Measurements from ENCODE around the gene TOM1L1. TPM values are rescaled to one million over a fixed set of nuclear protein-coding genes. Genes with fewer than 3 reads are reported as not detected.

TOM1L1 gene
- total and polyA plus RNA-seq, 2 donors (not counting 1 experiment from before 2014, with no cell fraction given): 34.5 to 34.7 TPM

DNA sequence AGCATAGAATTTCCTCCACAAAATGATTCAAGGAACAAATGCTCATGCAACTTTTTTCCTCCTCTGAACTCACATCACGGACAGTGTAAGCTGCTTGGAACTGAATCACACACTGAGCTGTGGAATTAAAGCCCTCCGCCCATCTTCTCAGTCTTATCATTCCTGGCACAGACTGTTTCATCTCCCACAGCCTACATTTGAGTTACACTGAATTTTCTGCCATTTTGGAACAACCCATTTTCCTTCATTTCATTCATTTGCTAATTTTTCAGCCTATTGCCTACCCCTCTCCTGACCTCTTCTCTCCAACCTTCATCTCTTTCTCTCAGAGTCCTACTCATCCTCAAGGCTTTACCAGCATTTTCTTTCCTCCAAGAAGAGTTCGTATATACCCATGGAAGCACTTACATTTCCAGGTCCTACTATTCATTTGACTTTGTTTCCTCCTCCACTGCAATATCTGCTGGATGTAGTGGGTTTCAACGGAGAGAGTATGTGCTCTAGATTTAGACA lies 39.1 kb upstream of the TOM1L1 start:
- no peaks in the 10 kb centered on the region for H3K27me3 ChIP-seq (ENCODE audit: control insufficient read depth, insufficient read depth, low read length)
- no peak overlapping the region for H3K9ac ChIP-seq (ENCODE audit: insufficient read depth, low read length)
- no peak overlapping the region for H3K27ac ChIP-seq (ENCODE audit: insufficient read depth, low read length)
- DNase-seq (ENCODE audit: low read depth in 2 of 2): no peak
- no peaks in the 10 kb centered on the region for H3K36me3 ChIP-seq (ENCODE audit: control insufficient read depth, insufficient read depth, low read length)
- H3K79me2 ChIP-seq (ENCODE audit: control insufficient read depth, insufficient read depth, low read length): no peaks in the 10 kb centered on the region
- H4K20me1 ChIP-seq (ENCODE audit: control insufficient read depth, extremely low read depth, insufficient read depth, low read length): no peaks in the 10 kb centered on the region
- no peaks in the 10 kb centered on the region for H3K4me1 ChIP-seq (ENCODE audit: control insufficient read depth, extremely low read depth, insufficient read depth, low read length)
- no peak overlapping the region for H3K4me2 ChIP-seq (ENCODE audit: extremely low read depth, insufficient read depth, low read length)
- H3K9me3 ChIP-seq (ENCODE audit: control insufficient read depth, insufficient read depth, low read depth, low read length): no peaks in the 10 kb centered on the region
- no peak overlapping the region for H2AFZ ChIP-seq (ENCODE audit: low read length)
- no peak for TF ChIP-seq EZH2 (IDR thresholded peaks at IDR 0.05; ENCODE audit: low read length, missing control alignments)
- TF ChIP-seq, protein P1, sequence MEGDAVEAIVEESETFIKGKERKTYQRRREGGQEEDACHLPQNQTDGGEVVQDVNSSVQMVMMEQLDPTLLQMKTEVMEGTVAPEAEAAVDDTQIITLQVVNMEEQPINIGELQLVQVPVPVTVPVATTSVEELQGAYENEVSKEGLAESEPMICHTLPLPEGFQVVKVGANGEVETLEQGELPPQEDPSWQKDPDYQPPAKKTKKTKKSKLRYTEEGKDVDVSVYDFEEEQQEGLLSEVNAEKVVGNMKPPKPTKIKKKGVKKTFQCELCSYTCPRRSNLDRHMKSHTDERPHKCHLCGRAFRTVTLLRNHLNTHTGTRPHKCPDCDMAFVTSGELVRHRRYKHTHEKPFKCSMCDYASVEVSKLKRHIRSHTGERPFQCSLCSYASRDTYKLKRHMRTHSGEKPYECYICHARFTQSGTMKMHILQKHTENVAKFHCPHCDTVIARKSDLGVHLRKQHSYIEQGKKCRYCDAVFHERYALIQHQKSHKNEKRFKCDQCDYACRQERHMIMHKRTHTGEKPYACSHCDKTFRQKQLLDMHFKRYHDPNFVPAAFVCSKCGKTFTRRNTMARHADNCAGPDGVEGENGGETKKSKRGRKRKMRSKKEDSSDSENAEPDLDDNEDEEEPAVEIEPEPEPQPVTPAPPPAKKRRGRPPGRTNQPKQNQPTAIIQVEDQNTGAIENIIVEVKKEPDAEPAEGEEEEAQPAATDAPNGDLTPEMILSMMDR (conservative IDR thresholded peaks at IDR 0.05 in 1 of 2, IDR thresholded peaks at IDR 0.05 in 1 of 2; ENCODE audit: low read depth in 1 of 2, low read length in 2 of 2): no peak
- H3K4me3 ChIP-seq (replicated peaks in 1 of 4; ENCODE audit: control extremely low read depth in 1 of 4, insufficient read depth in 1 of 4, low read depth in 3 of 4, low read length in 4 of 4): no peak overlapping the region

DNA sequence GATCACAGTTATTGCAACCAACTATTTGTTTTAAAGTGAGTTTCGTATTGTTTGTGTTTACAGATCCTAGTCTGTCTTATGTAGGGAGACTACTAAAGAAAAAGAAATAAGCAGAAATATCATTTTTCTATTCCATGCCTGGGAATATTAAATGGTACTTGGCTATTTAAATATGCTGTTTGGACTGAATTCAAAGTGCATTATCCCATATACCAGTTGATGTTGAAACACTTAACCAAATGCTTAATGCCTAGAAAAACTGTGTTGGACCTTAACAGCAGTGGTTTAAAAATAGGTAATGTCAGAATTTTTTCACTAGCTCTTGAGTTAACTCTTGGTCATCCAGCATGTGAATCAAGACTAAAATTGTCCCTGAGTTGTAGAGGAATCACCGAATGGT lies 37.5 kb upstream of the TOM1L1 start:
- TF ChIP-seq, protein P1 (conservative IDR thresholded peaks at IDR 0.05 in 1 of 2, IDR thresholded peaks at IDR 0.05 in 1 of 2; ENCODE audit: low read depth in 1 of 2, low read length in 2 of 2): no peak
- TF ChIP-seq EZH2 (IDR thresholded peaks at IDR 0.05; ENCODE audit: low read length, missing control alignments): no peak
- H3K27ac ChIP-seq (ENCODE audit: insufficient read depth, low read length): no peak overlapping the region

DNA sequence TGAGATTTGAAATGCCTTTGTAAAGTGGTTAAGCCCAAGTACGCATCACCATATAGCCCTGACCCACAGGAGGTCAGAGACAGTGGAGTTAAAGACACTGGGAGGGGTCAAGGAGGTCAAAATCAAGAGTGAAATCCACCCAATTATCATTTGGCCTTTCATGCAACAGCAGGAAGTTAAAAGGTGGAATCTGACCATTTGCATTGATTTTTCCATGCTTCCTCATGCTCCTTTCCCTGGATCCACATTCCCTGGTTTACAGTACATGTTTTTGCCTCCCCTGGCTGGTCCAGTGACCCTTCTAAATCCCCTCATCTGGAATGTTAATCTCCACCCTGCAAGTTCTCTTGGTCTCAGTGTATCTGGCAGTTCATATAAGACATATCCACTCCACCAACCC lies 36.6 kb upstream of the TOM1L1 start:
- H3K4me2 ChIP-seq (ENCODE audit: extremely low read depth, insufficient read depth, low read length): no peak overlapping the region
- no peaks in the 10 kb centered on the region for H3K4me1 ChIP-seq (ENCODE audit: control insufficient read depth, extremely low read depth, insufficient read depth, low read length)
- H3K27ac ChIP-seq (ENCODE audit: insufficient read depth, low read length): no peak overlapping the region
- DNase-seq (ENCODE audit: low read depth in 2 of 2): no peak
- H3K36me3 ChIP-seq (ENCODE audit: control insufficient read depth, insufficient read depth, low read length): no peaks in the 10 kb centered on the region
- H3K27me3 ChIP-seq (ENCODE audit: control insufficient read depth, insufficient read depth, low read length): no peaks in the 10 kb centered on the region
- no peak overlapping the region for H2AFZ ChIP-seq (ENCODE audit: low read length)
- no peaks in the 10 kb centered on the region for H4K20me1 ChIP-seq (ENCODE audit: control insufficient read depth, extremely low read depth, insufficient read depth, low read length)
- no peaks in the 10 kb centered on the region for H3K79me2 ChIP-seq (ENCODE audit: control insufficient read depth, insufficient read depth, low read length)
- no peak overlapping the region for H3K9ac ChIP-seq (ENCODE audit: insufficient read depth, low read length)
- TF ChIP-seq EZH2 (IDR thresholded peaks at IDR 0.05; ENCODE audit: low read length, missing control alignments): no peak
- TF ChIP-seq, protein P1 (conservative IDR thresholded peaks at IDR 0.05 in 1 of 2, IDR thresholded peaks at IDR 0.05 in 1 of 2; ENCODE audit: low read depth in 1 of 2, low read length in 2 of 2): no peak
- no peak overlapping the region for H3K4me3 ChIP-seq (replicated peaks in 1 of 4; ENCODE audit: control extremely low read depth in 1 of 4, insufficient read depth in 1 of 4, low read depth in 3 of 4, low read length in 4 of 4)
- H3K9me3 ChIP-seq (ENCODE audit: control insufficient read depth, insufficient read depth, low read depth, low read length): no peaks in the 10 kb centered on the region

More for the DNA sequence above, 37.5 kb upstream of the TOM1L1 start:
- H3K27me3 ChIP-seq (ENCODE audit: control insufficient read depth, insufficient read depth, low read length): no peaks in the 10 kb centered on the region
- no peaks in the 10 kb centered on the region for H3K4me1 ChIP-seq (ENCODE audit: control insufficient read depth, extremely low read depth, insufficient read depth, low read length)
- H3K9me3 ChIP-seq (ENCODE audit: control insufficient read depth, insufficient read depth, low read depth, low read length): no peaks in the 10 kb centered on the region
- H3K79me2 ChIP-seq (ENCODE audit: control insufficient read depth, insufficient read depth, low read length): no peaks in the 10 kb centered on the region
- no peak for DNase-seq (ENCODE audit: low read depth in 2 of 2)
- no peak overlapping the region for H3K9ac ChIP-seq (ENCODE audit: insufficient read depth, low read length)
- no peak overlapping the region for H2AFZ ChIP-seq (ENCODE audit: low read length)
- no peak overlapping the region for H3K4me2 ChIP-seq (ENCODE audit: extremely low read depth, insufficient read depth, low read length)
- no peak overlapping the region for H3K4me3 ChIP-seq (replicated peaks in 1 of 4; ENCODE audit: control extremely low read depth in 1 of 4, insufficient read depth in 1 of 4, low read depth in 3 of 4, low read length in 4 of 4)
- no peaks in the 10 kb centered on the region for H3K36me3 ChIP-seq (ENCODE audit: control insufficient read depth, insufficient read depth, low read length)
- H4K20me1 ChIP-seq (ENCODE audit: control insufficient read depth, extremely low read depth, insufficient read depth, low read length): no peaks in the 10 kb centered on the region
